ENCODE data around the gene NRM. TPM values are rescaled to one million over a fixed set of nuclear protein-coding genes. Genes with fewer than 3 reads are reported as not detected.

NRM gene
- total RNA-seq, 1 donor: 3.5 TPM

DNA sequence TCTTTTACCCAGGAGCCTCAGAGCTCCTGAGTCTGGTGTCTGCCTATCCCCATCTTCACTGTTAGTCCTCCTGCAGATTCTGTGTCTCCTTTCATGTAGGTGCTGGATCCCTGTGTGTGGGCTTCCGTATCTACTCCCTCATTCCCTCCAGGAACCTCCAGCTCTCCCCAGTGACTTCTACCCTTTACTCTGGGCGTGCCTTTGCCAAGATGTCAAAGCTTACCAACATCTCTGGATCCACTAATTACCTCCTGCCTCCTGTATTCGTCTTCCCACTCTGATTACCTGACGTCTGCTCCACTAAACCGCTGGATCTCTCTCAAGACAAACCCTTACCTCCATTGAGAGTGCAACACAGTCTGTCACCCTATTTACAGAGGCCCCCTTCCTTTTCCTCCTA lies 46.0 kb downstream of the NRM start:
- TF ChIP-seq CTCF (IDR thresholded peaks at IDR 0.05; ENCODE audit: insufficient read depth, low read depth, low read length): no peak
- no peak for DNase-seq (ENCODE audit: low read depth)

GRCh38 chr6:30643656-30644055 lies 47.1 kb downstream of the NRM start:
- DNase-seq (ENCODE audit: low read depth): no peak
- H3K4me3 ChIP-seq (ENCODE audit: low read depth, low read length): no peak overlapping the region
- no peak for TF ChIP-seq CTCF (IDR thresholded peaks at IDR 0.05; ENCODE audit: insufficient read depth, low read depth, low read length)

More for the DNA sequence above, 46.0 kb downstream of the NRM start:
- no peak overlapping the region for H3K4me3 ChIP-seq (ENCODE audit: low read depth, low read length)

DNA sequence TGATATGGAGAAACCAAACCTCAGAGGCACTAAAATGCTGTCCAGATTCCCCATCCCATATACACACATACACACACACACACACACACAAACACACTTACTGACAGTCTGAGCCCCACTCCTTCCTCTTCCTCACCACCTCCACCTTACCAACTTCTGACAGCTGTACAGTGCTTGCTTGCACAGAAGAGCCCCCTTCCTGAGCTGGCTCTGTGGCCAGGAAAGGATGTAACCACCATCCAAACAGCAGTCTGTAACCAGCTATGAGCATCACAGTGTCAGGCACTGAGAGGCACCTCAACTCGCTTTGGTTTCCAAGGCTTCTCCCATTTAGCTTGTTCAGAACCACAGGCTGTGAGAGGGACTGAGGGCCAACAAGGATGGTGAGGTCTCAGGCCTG lies 49.7 kb downstream of the NRM start:
- no peak for DNase-seq (ENCODE audit: low read depth)
- no peak overlapping the region for H3K4me3 ChIP-seq (ENCODE audit: low read depth, low read length)
- TF ChIP-seq CTCF (IDR thresholded peaks at IDR 0.05; ENCODE audit: insufficient read depth, low read depth, low read length): no peak

GRCh38 chr6:30640481-30640880 lies 50.3 kb downstream of the NRM start:
- no peak for TF ChIP-seq CTCF (IDR thresholded peaks at IDR 0.05; ENCODE audit: insufficient read depth, low read depth, low read length)
- no peak overlapping the region for H3K4me3 ChIP-seq (ENCODE audit: low read depth, low read length)
- DNase-seq (ENCODE audit: low read depth): no peak

Small RNA genes lying within 50 kb of the gene (small RNA-seq; reads per million reads assigned to genes)
- gene RF00019: not detected

Other genes with a start within 250 kb of the NRM start
- 165 and 183 TPM in 2 replicates for gene HLA-E, start 201.5 kb downstream of the NRM start, total RNA-seq
- gene GNL1, start 134.5 kb downstream of the NRM start, total RNA-seq: 50.3 and 52.7 TPM in 2 replicates
- gene PRR3, start 133.7 kb downstream of the NRM start, total RNA-seq: 5.8 and 6.0 TPM in 2 replicates
- 30.9 and 37.6 TPM in 2 replicates for gene ABCF1, start 119.5 kb downstream of the NRM start, total RNA-seq
- 37.7 and 70.4 TPM in 2 replicates for gene PPP1R10, start 73.7 kb downstream of the NRM start, total RNA-seq
- 79.5 and 81.2 TPM in 2 replicates for gene MRPS18B, start 73.1 kb downstream of the NRM start, total RNA-seq
- 4.2 and 5.2 TPM in 2 replicates for gene ATAT1, start 64.1 kb downstream of the NRM start, total RNA-seq
- gene C6orf136, start 43.9 kb downstream of the NRM start, total RNA-seq: 4.8 and 9.9 TPM in 2 replicates
- gene DHX16, start 18.0 kb downstream of the NRM start, total RNA-seq: 32.0 and 32.2 TPM in 2 replicates
- gene PPP1R18, start 4.3 kb downstream of the NRM start, total RNA-seq: 56.6 and 59.3 TPM in 2 replicates
- gene MDC1, start 26.3 kb upstream of the NRM start, total RNA-seq: 3.2 and 4.7 TPM in 2 replicates
- 590 and 713 TPM in 2 replicates for gene TUBB, start 29.4 kb upstream of the NRM start, total RNA-seq
- 107 and 119 TPM in 2 replicates for gene FLOT1, start 51.7 kb upstream of the NRM start, total RNA-seq
- gene IER3, start 53.6 kb upstream of the NRM start, total RNA-seq: 132 and 187 TPM in 2 replicates
- 19.3 and 32.4 TPM in 2 replicates for gene DDR1, start 193.5 kb upstream of the NRM start, total RNA-seq
- 9.3 and 14.7 TPM in 2 replicates for gene GTF2H4, start 217.2 kb upstream of the NRM start, total RNA-seq
- gene VARS2, start 223.3 kb upstream of the NRM start, total RNA-seq: 15.1 and 17.3 TPM in 2 replicates
- not detected in 2 replicates for gene SFTA2, start 241.2 kb upstream of the NRM start, total RNA-seq
- not detected in 2 replicates for gene MUCL3, start 250.0 kb upstream of the NRM start, total RNA-seq